Subcutaneous abdominal adipose tissue (tissue), 5 donors: ENCODE data around the gene LGI2.

Source experiments
- H3K27ac ChIP-seq: one replicate; pipeline ENCODE4 v1.7.0; 2013; ENCODE audit warnings: low read depth, mild to moderate bottlenecking, inconsistent platforms, low read length, moderate library complexity
- H3K27me3 ChIP-seq, 5 donors: one replicate each; pipeline ENCODE4 v1.7.0; 2013; ENCODE audit warnings: low read length in 5 of 5, inconsistent platforms in 1 of 5; ENCODE audit not compliant: control insufficient read depth in 5 of 5, insufficient read depth in 4 of 5
- H3K36me3 ChIP-seq, 5 donors: one replicate each; pipeline ENCODE4 v1.7.0; 2013; ENCODE audit warnings: low read length in 5 of 5; ENCODE audit not compliant: control insufficient read depth in 5 of 5, insufficient read depth in 5 of 5
- H3K4me1 ChIP-seq, 5 donors: one replicate each; pipeline ENCODE4 v1.7.0; 2013; ENCODE audit warnings: low read length in 5 of 5, mild to moderate bottlenecking in 3 of 5, moderate library complexity in 1 of 5; ENCODE audit not compliant: control insufficient read depth in 5 of 5, insufficient read depth in 5 of 5
- H3K4me3 ChIP-seq, 5 donors: one replicate each; pipeline ENCODE4 v1.7.0; 2013; ENCODE audit warnings: low read length in 5 of 5, low read depth in 1 of 5
- H3K9ac ChIP-seq, 5 donors: one replicate each; pipeline ENCODE4 v1.7.0; 2013; ENCODE audit warnings: low read length in 5 of 5, mild to moderate bottlenecking in 4 of 5, moderate library complexity in 3 of 5
- H3K9me3 ChIP-seq, 5 donors: one replicate each; pipeline ENCODE4 v1.7.0; 2013; ENCODE audit warnings: low read length in 5 of 5; ENCODE audit not compliant: control insufficient read depth in 5 of 5
- donor health status: healthy.
- donor health status: healthy.
- donor health status: healthy.
- donor health status: healthy.
- donor health status: healthy.

LGI2 gene

GRCh38 chr4:25030277-25031076 is at the start of gene LGI2:
LGI2 (minus strand) TSS chr4:25030946; CDS start chr4:25030693, 253 bp downstream.
- peak within 1 kb of the TSS in 2 of 5 donors; percentile 33 to 50 for H3K9ac ChIP-seq
- H3K27me3 ChIP-seq = peaks cover 8 to 22% (median 12%) of the 10 kb centered on the region in 5 donors
- H3K4me3 ChIP-seq = peak within 1 kb of the TSS; percentile 51 to 63 (median 61)
- no peaks in the 10 kb centered on the region for H3K36me3 ChIP-seq
- H3K27ac ChIP-seq = no peak within 1 kb of the TSS
- H3K4me1 ChIP-seq = peaks cover 0 to 19% (median 17%) of the 10 kb centered on the region in 5 donors
- no peaks in the 10 kb centered on the region for H3K9me3 ChIP-seq

- H3K9ac ChIP-seq = no peak overlapping the region
These were observed 47.8 kb upstream of the LGI2 start for GRCh38 chr4:25078523-25078922.

DNA sequence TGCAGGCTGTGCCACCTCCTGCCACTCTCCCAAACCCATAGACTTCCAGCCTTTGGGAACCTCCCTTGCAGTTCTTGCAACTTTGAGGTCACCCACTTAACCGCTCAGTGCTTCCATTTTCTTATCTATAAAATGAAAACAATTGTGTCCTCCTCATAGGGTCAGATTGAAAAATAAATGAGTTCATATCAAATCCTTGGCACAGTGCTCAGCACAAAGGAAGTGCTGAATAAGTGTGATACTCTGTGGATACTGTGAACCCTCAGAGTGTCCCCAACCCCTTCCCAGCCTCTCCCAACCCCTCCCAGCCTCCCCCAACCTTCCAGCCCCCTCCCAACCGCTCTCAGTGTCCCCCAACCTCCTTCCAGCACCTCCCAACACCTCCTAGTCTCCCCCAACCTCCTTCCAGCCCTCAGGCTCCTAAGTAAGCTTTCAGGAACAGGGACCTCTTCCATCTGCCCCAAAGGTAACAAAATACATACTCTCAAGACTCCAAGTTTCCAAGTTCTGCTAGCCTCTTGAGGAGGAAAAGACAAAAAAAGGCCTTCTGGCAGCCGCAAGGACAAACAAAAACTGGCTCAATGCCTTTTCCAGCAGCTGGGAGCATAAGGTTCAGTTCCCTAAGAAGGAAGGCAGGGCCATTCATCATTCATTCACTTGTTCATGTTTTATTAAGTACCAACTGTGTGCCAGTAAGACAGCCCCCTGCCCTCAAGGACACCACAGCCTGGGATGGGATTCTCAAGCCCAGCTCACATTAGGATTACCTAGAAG is 46.1 kb upstream of the LGI2 start:
- Histone ChIP-seq H3K9me3 (peaks cover 0 to 2% (median 0%) of the 10 kb centered on the region in 5 donors), H3K36me3 (no peaks in the 10 kb centered on the region), H3K4me1 (no peaks in the 10 kb centered on the region), H3K9ac (no peak overlapping the region), H3K27me3 (peaks cover 0 to 3% (median 0%) of the 10 kb centered on the region in 5 donors), H3K27ac (no peak overlapping the region), H3K4me3 (no peak overlapping the region)

More at GRCh38 chr4:25078523-25078922, 47.8 kb upstream of the LGI2 start:
- no peaks in the 10 kb centered on the region for H3K36me3 ChIP-seq
- H3K27ac ChIP-seq = no peak overlapping the region
- H3K4me1 ChIP-seq = no peaks in the 10 kb centered on the region
- peaks cover 0 to 2% (median 0%) of the 10 kb centered on the region in 5 donors for H3K9me3 ChIP-seq
- peaks cover 0 to 5% (median 0%) of the 10 kb centered on the region in 5 donors for H3K27me3 ChIP-seq
- no peak overlapping the region for H3K4me3 ChIP-seq

DNA sequence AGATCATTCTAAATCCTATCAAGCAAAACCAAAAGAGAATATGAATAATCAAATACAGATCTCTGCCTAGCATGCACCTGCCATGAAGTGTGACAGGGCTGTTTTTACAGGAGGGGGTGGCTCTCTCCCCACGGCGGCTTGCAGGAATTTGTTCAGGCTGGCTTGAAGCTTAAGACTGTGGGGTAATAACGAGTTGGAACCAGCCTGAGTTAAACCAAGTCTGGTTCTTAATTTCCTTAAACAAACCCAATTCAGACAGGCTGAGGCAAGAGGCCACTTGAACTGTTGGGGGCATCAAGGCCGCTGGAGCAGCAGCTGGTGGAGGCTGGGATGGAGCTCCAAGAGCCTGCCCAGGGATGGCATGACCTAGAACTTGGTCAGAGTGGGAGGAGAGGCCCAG is 45.1 kb upstream of the LGI2 start:
- Histone ChIP-seq H3K4me3 (no peak overlapping the region), H3K27ac (no peak overlapping the region), H3K27me3 (peaks cover 0 to 3% (median 0%) of the 10 kb centered on the region in 5 donors), H3K36me3 (no peaks in the 10 kb centered on the region), H3K9ac (no peak overlapping the region), H3K9me3 (peaks cover 0 to 2% (median 0%) of the 10 kb centered on the region in 5 donors), H3K4me1 (no peaks in the 10 kb centered on the region)

DNA sequence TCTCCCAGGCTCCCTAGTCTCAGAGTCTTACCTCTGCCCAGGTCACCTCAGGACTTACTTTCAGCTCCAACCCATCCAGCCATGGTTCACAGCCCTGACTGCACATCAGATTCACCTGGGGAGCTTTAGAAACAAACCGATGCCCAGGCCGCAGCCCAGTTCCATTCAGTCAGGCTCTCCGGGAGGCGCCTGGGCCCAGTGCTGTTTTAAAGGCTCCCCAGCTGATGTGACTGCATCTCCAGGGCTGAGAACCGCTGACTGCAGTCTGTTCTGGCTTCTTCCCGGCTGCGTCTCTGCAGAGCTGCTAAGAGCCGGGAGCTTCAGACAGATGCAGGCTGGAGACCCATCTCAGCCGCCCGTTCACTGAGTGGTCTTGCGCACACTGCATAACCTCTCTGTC is 44.4 kb upstream of the LGI2 start:
- Histone ChIP-seq H3K27ac (no peak overlapping the region), H3K4me3 (no peak overlapping the region), H3K9ac (no peak overlapping the region), H3K36me3 (no peaks in the 10 kb centered on the region), H3K27me3 (peaks cover 0 to 3% (median 0%) of the 10 kb centered on the region in 5 donors), H3K9me3 (peaks cover 0 to 2% (median 0%) of the 10 kb centered on the region in 5 donors), H3K4me1 (no peaks in the 10 kb centered on the region)

- H3K27ac ChIP-seq = no peak overlapping the region
- H3K36me3 ChIP-seq = no peaks in the 10 kb centered on the region
- no peak overlapping the region for H3K9ac ChIP-seq
- H3K4me1 ChIP-seq = no peaks in the 10 kb centered on the region
- no peaks in the 10 kb centered on the region for H3K27me3 ChIP-seq
- H3K9me3 ChIP-seq = no peaks in the 10 kb centered on the region
- H3K4me3 ChIP-seq = no peak overlapping the region
These were observed 39.8 kb upstream of the LGI2 start for GRCh38 chr4:25070545-25070944.

DNA sequence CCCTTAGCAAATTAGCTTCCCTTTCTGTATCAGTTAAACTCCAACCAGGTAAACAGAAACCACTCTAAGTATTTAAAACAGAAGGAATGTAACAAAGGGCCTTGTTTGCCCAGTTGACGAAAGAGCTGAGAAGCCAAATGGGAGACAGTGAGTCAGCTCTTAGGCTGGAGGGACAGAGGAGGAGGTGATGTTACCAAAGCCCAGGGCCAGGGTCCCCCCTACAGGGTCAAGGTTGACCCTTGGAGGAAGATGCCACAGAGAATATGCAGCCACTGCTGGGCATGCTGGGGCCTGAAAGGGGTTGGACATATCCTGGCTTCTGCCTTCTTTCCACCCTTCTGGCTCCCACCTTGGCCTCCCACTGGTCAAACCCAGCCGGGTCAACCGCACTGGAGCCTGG is 38.3 kb upstream of the LGI2 start:
- no peaks in the 10 kb centered on the region for H3K27me3 ChIP-seq
- H3K4me3 ChIP-seq = no peak overlapping the region
- H3K9me3 ChIP-seq = no peaks in the 10 kb centered on the region
- H3K4me1 ChIP-seq = no peaks in the 10 kb centered on the region
- no peaks in the 10 kb centered on the region for H3K36me3 ChIP-seq
- no peak overlapping the region for H3K27ac ChIP-seq
- no peak overlapping the region for H3K9ac ChIP-seq

- Histone ChIP-seq H3K27ac (no peak overlapping the region), H3K9ac (no peak overlapping the region)
These were observed 37.6 kb upstream of the LGI2 start for GRCh38 chr4:25068386-25068785.

GRCh38 chr4:25065932-25066590 is 35.3 kb upstream of the LGI2 start:
- Histone ChIP-seq H3K4me3 (no peak overlapping the region), H3K4me1 (no peaks in the 10 kb centered on the region), H3K9ac (no peak overlapping the region), H3K9me3 (no peaks in the 10 kb centered on the region), H3K27ac (no peak overlapping the region), H3K27me3 (no peaks in the 10 kb centered on the region), H3K36me3 (no peaks in the 10 kb centered on the region)

More at GRCh38 chr4:25068386-25068785, 37.6 kb upstream of the LGI2 start:
- Histone ChIP-seq H3K9me3 (no peaks in the 10 kb centered on the region), H3K27me3 (no peaks in the 10 kb centered on the region), H3K4me3 (no peak overlapping the region), H3K36me3 (no peaks in the 10 kb centered on the region), H3K4me1 (no peaks in the 10 kb centered on the region)
